MM.1S (cell line): ENCODE data around the gene BTBD9.

Source experiments
- EZH2phosphoT487 ChIP-seq: fragments of 300-600 bp; sonication (generic); IDR thresholded peaks from 2 replicates; pipeline ENCODE4 v1.6.1; 2018; ENCODE audit warnings: antibody characterized with exemption, low read length
- TF ChIP-seq, protein P1 (sequence below): fragments of 300-600 bp; sonication (generic); IDR thresholded peaks from 2 replicates; pipeline ENCODE4 v1.5.1; 2016; ENCODE audit warnings: antibody characterized with exemption, low read length, mixed read lengths

- TF ChIP-seq, protein P1, sequence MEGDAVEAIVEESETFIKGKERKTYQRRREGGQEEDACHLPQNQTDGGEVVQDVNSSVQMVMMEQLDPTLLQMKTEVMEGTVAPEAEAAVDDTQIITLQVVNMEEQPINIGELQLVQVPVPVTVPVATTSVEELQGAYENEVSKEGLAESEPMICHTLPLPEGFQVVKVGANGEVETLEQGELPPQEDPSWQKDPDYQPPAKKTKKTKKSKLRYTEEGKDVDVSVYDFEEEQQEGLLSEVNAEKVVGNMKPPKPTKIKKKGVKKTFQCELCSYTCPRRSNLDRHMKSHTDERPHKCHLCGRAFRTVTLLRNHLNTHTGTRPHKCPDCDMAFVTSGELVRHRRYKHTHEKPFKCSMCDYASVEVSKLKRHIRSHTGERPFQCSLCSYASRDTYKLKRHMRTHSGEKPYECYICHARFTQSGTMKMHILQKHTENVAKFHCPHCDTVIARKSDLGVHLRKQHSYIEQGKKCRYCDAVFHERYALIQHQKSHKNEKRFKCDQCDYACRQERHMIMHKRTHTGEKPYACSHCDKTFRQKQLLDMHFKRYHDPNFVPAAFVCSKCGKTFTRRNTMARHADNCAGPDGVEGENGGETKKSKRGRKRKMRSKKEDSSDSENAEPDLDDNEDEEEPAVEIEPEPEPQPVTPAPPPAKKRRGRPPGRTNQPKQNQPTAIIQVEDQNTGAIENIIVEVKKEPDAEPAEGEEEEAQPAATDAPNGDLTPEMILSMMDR: no peak
- no peak for TF ChIP-seq EZH2phosphoT487
These were observed 140.8 kb downstream of the BTBD9 start for GRCh38 chr6:38498805-38499445.
